Rectal smooth muscle tissue (tissue), 1 donor: Measurements from ENCODE around the gene HDAC9.
A peak's percentile ranks its signal among the peaks of the same experiment; 100 is the strongest.

Experiments used
- H3K27ac ChIP-seq: one replicate; pipeline ENCODE4 v1.7.0; 2013; ENCODE audit warnings: low read depth, low read length, inconsistent platforms
- H3K27me3 ChIP-seq: one replicate; pipeline ENCODE4 v1.7.0; 2013; ENCODE audit warnings: low read length; ENCODE audit not compliant: control insufficient read depth, insufficient read depth
- H3K36me3 ChIP-seq: one replicate; pipeline ENCODE4 v1.7.0; 2013; ENCODE audit warnings: low read length; ENCODE audit not compliant: control insufficient read depth, insufficient read depth
- H3K4me1 ChIP-seq: one replicate; pipeline ENCODE4 v1.7.0; 2013; ENCODE audit warnings: low read length; ENCODE audit not compliant: control insufficient read depth, insufficient read depth
- H3K4me3 ChIP-seq: one replicate; pipeline ENCODE4 v1.7.0; 2013; ENCODE audit warnings: low read length
- H3K9ac ChIP-seq: one replicate; pipeline ENCODE4 v1.7.0; 2013; ENCODE audit warnings: low read length

The HDAC9 gene

GRCh38 chr7:18780938-18781337 lies 285.4 kb downstream of the HDAC9 start:
- Histone ChIP-seq H3K27me3 (no peaks in the 10 kb centered on the region), H3K27ac (no peak overlapping the region), H3K4me3 (no peak overlapping the region), H3K36me3 (no peaks in the 10 kb centered on the region), H3K9ac (no peak overlapping the region), H3K4me1 (no peaks in the 10 kb centered on the region)

GRCh38 chr7:18786196-18786727 lies 290.7 kb downstream of the HDAC9 start:
- no peaks in the 10 kb centered on the region for H3K27me3 ChIP-seq
- no peaks in the 10 kb centered on the region for H3K36me3 ChIP-seq
- no peaks in the 10 kb centered on the region for H3K4me1 ChIP-seq
- no peak overlapping the region for H3K9ac ChIP-seq
- no peak overlapping the region for H3K27ac ChIP-seq
- H3K4me3 ChIP-seq: no peak overlapping the region

DNA sequence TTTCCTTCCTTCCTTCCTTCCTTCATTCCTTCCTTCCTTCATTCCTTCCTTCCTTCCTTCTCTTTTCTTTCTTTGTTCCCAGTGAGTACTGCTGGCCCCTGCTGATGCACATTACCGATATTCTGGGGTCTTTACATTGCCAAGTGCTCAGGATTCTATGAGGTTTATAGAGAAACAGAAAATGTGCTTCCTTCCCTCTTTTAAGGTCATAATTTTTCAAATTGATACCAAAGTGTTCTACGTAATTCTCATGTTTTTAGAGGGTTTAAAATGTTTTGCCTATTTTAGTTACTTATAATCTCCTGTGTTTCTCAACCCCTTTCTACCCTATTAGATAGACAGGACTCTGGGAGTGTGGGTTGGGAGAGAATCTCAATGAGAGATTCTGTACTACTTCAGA lies 291.2 kb downstream of the HDAC9 start:
- no peak overlapping the region for H3K9ac ChIP-seq
- H3K4me3 ChIP-seq: no peak overlapping the region
- no peaks in the 10 kb centered on the region for H3K4me1 ChIP-seq
- H3K27ac ChIP-seq: no peak overlapping the region
- no peaks in the 10 kb centered on the region for H3K36me3 ChIP-seq
- H3K27me3 ChIP-seq: no peaks in the 10 kb centered on the region

- Histone ChIP-seq H3K4me3 (no peak overlapping the region), H3K9ac (no peak overlapping the region), H3K27ac (no peak overlapping the region), H3K27me3 (no peaks in the 10 kb centered on the region), H3K4me1 (no peaks in the 10 kb centered on the region), H3K36me3 (no peaks in the 10 kb centered on the region)
Observed at GRCh38 chr7:18788026-18788425, 292.5 kb downstream of the HDAC9 start.

DNA sequence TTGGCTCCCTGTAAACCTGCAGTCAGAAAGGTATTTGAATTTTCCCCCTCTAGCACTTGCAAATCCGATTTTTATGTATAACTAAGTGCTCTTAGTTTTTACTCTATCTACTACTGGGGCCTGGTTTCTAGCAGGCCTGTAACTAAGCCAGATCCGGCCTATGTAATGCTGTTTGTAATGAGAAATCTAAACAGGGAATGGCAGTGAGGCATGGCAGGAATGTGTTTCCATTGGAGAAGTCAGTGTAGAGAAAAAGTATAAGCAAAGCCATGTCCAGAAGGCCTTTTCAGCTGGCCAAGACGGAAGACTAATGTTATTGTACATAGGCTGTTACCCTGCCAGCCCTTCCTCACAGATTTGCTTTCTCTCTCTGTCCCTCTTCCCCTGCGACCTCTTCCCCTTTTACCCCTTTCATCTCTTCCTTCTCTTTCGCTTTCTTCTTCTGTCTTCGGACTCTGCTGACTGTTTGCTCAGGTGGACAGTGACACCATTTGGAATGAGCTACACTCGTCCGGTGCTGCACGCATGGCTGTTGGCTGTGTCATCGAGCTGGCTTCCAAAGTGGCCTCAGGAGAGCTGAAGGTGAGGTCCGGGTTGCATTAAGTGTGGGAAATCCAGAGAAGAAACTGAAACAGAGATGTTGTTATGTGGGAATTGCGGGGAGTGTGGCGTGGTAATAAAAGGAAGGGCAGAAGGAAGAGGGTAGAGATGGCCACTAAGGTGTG lies 297.5 kb downstream of the HDAC9 start:
- H3K27me3 ChIP-seq: no peaks in the 10 kb centered on the region
- no peak overlapping the region for H3K9ac ChIP-seq
- H3K36me3 ChIP-seq: no peaks in the 10 kb centered on the region
- H3K4me3 ChIP-seq: peak overlapping the region; percentile 25
- H3K4me1 ChIP-seq: peaks cover 3% of the 10 kb centered on the region
- H3K27ac ChIP-seq: peak overlapping the region; percentile 57

- H3K4me1 ChIP-seq: peaks cover 3% of the 10 kb centered on the region
- H3K36me3 ChIP-seq: no peaks in the 10 kb centered on the region
- no peak overlapping the region for H3K4me3 ChIP-seq
- no peaks in the 10 kb centered on the region for H3K27me3 ChIP-seq
- no peak overlapping the region for H3K9ac ChIP-seq
- no peak overlapping the region for H3K27ac ChIP-seq
Observed at GRCh38 chr7:18796216-18796615, 300.7 kb downstream of the HDAC9 start.

- no peaks in the 10 kb centered on the region for H3K36me3 ChIP-seq
- no peak overlapping the region for H3K4me3 ChIP-seq
- H3K4me1 ChIP-seq: peaks cover 3% of the 10 kb centered on the region
- no peaks in the 10 kb centered on the region for H3K27me3 ChIP-seq
- H3K9ac ChIP-seq: no peak overlapping the region
- H3K27ac ChIP-seq: no peak overlapping the region
Observed at GRCh38 chr7:18798088-18798906, 302.7 kb downstream of the HDAC9 start.

DNA sequence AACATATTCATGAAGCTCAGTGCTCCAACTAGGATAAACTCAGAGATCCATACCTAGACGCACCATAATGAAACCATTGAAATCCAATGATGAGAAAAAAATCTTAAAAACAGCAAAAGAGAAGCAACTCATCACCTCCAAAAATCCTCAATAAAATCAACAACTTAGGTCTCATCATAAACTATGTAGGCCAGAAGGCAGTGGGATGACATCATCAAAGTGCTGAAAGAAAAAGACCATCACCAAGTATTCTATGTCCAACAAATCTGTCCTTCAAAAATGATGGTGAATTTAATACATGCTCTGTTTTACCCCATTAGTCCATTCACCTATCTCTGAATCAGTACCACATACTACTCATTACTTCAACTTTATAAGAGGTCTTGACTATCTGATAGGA lies 304.4 kb downstream of the HDAC9 start:
- Histone ChIP-seq H3K4me3 (no peak overlapping the region), H3K4me1 (no peaks in the 10 kb centered on the region), H3K27me3 (no peaks in the 10 kb centered on the region), H3K9ac (no peak overlapping the region), H3K36me3 (no peaks in the 10 kb centered on the region), H3K27ac (no peak overlapping the region)

GRCh38 chr7:18803923-18804322 lies 308.4 kb downstream of the HDAC9 start:
- Histone ChIP-seq H3K9ac (no peak overlapping the region), H3K27me3 (no peaks in the 10 kb centered on the region), H3K4me1 (no peaks in the 10 kb centered on the region), H3K27ac (no peak overlapping the region), H3K4me3 (no peak overlapping the region), H3K36me3 (no peaks in the 10 kb centered on the region)

DNA sequence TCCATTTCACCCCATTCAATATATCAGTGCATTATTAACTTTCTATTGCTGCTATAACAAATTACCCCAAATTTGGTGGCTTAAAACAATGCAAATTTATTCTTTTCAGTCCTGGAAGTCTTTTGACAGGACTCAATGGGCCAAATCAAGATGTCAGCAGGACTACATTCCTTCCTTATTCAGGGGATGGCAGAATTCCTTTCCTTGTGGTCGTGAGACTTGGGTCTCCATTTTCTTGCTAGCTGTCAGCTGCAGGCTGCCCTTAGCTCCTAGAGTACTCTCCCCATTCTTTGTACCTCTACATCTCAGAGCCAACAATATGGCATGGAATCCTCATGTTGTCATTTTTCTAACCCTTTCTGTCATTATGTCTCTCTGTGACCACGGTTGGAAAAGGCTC lies 310.6 kb downstream of the HDAC9 start:
- Histone ChIP-seq H3K9ac (no peak overlapping the region), H3K27me3 (no peaks in the 10 kb centered on the region), H3K4me3 (no peak overlapping the region), H3K27ac (no peak overlapping the region), H3K36me3 (no peaks in the 10 kb centered on the region), H3K4me1 (no peaks in the 10 kb centered on the region)

- H3K9ac ChIP-seq: no peak overlapping the region
- no peaks in the 10 kb centered on the region for H3K36me3 ChIP-seq
- no peaks in the 10 kb centered on the region for H3K4me1 ChIP-seq
- no peak overlapping the region for H3K4me3 ChIP-seq
- H3K27ac ChIP-seq: no peak overlapping the region
- H3K27me3 ChIP-seq: no peaks in the 10 kb centered on the region
Observed at GRCh38 chr7:18808026-18808425, 312.5 kb downstream of the HDAC9 start.

GRCh38 chr7:18815261-18815960 lies 319.9 kb downstream of the HDAC9 start:
- Histone ChIP-seq H3K4me3 (no peak overlapping the region), H3K36me3 (no peaks in the 10 kb centered on the region), H3K4me1 (no peaks in the 10 kb centered on the region), H3K27me3 (no peaks in the 10 kb centered on the region), H3K27ac (no peak overlapping the region), H3K9ac (no peak overlapping the region)
